ENCODE results near the gene MRPL49. TPM values are rescaled to one million over a fixed set of nuclear protein-coding genes. Genes with fewer than 3 reads are reported as not detected.
A peak's percentile ranks its signal among the peaks of the same experiment; 100 is the strongest.

MRPL49 gene
- total and polyA plus RNA-seq, 2 of the 13 experiments (the other 11 are each of a cell fraction or from before 2014, with no cell fraction given) = 39.2 to 53.3 TPM

GRCh38 chr11:65083834-65084597 lies 38.1 kb upstream of the MRPL49 start, which contains the start of the genes CDCA5 and ZFPL1 (continued):
- TF ChIP-seq YEATS4 (CRISPR knock-in tag; IDR thresholded peaks at IDR 0.05; ENCODE audit: borderline replicate concordance) (peak; percentile 80), ZNF232 (CRISPR knock-in tag; IDR thresholded peaks at IDR 0.05; ENCODE audit: borderline replicate concordance) (no peak), ASH2L (IDR thresholded peaks at IDR 0.05; ENCODE audit: insufficient read length, low read depth, low read length) (peak; percentile 86), MEIS1 (CRISPR knock-in tag; IDR thresholded peaks at IDR 0.05; ENCODE audit: borderline replicate concordance) (peak; percentile 57; the same call in 1 of the 2 replicates), PTBP1 (IDR thresholded peaks at IDR 0.05; ENCODE audit: low read depth, low read length, poor library complexity, severe bottlenecking) (no peak), SOX5 (CRISPR knock-in tag; IDR thresholded peaks at IDR 0.05; ENCODE audit: borderline replicate concordance) (peak; percentile 44; the same call in 1 of the 2 replicates), ZBTB26 (CRISPR knock-in tag; IDR thresholded peaks at IDR 0.05; ENCODE audit: borderline replicate concordance) (peak; percentile 56; the same call in 1 of the 2 replicates), ATF7-NPFF (CRISPR knock-in tag; IDR thresholded peaks at IDR 0.05; ENCODE audit: low read depth) (peak; percentile 97), RAD51 (IDR thresholded peaks at IDR 0.05; ENCODE audit: borderline replicate concordance) (no peak), ZSCAN9 (CRISPR knock-in tag; IDR thresholded peaks at IDR 0.05; ENCODE audit: borderline replicate concordance) (peak; percentile 56; the same call in 1 of the 2 replicates), MIXL1 (CRISPR knock-in tag; IDR thresholded peaks at IDR 0.05) (no peak; the same call in 1 of the 2 replicates), BRCA1 (CRISPR knock-in tag; IDR thresholded peaks at IDR 0.05) (0 out of 2 replicates have a peak, but pooled peaks have one; percentile 48), SAP130 (CRISPR knock-in tag; IDR thresholded peaks at IDR 0.05; ENCODE audit: low read depth) (peak; percentile 100), DRAP1 (CRISPR knock-in tag; IDR thresholded peaks at IDR 0.05) (peak; percentile 59; the same call in 1 of the 2 replicates), IRF2 (CRISPR knock-in tag; IDR thresholded peaks at IDR 0.05) (peak; percentile 89), ETV5 (CRISPR knock-in tag; IDR thresholded peaks at IDR 0.05; ENCODE audit: borderline replicate concordance) (peak; percentile 88; the same call in 1 of the 2 replicates), ZNF350 (CRISPR knock-in tag; IDR thresholded peaks at IDR 0.05; ENCODE audit: borderline replicate concordance, low read depth) (peak; percentile 91), ZNF562 (CRISPR knock-in tag; IDR thresholded peaks at IDR 0.05; ENCODE audit: borderline replicate concordance) (0 out of 2 replicates have a peak, but pooled peaks have one; percentile 31), HDAC1 (CRISPR knock-in tag; IDR thresholded peaks at IDR 0.05) (peak; percentile 100), HNRNPLL (IDR thresholded peaks at IDR 0.05; ENCODE audit: low read depth, low read length, poor library complexity, severe bottlenecking) (peak; percentile 66), SATB2 (CRISPR knock-in tag; IDR thresholded peaks at IDR 0.05) (no peak), SMARCC2 (IDR thresholded peaks at IDR 0.05) (no peak)
- TF ChIP-seq, protein P1, sequence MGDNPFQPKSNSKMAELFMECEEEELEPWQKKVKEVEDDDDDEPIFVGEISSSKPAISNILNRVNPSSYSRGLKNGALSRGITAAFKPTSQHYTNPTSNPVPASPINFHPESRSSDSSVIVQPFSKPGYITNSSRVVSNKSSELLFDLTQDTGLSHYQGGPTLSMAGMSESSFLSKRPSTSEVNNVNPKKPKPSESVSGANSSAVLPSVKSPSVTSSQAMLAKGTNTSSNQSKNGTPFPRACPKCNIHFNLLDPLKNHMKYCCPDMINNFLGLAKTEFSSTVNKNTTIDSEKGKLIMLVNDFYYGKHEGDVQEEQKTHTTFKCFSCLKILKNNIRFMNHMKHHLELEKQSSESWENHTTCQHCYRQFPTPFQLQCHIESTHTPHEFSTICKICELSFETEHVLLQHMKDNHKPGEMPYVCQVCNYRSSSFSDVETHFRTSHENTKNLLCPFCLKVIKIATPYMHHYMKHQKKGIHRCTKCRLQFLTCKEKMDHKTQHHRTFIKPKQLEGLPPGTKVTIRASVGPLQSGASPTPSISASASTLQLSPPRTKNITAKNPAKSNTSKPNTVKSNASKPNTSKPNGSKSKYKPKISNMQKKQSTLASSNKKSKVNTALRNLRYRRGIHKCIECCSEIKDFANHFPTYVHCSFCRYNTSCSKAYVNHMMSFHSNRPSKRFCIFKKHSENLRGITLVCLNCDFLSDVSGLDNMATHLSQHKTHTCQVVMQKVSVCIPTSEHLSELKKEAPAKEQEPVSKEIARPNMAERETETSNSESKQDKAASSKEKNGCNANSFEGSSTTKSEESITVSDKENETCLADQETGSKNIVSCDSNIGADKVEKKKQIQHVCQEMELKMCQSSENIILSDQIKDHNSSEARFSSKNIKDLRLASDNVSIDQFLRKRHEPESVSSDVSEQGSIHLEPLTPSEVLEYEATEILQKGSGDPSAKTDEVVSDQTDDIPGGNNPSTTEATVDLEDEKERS (CRISPR knock-in tag; IDR thresholded peaks at IDR 0.05) = no peak
- TF ChIP-seq, protein P2, sequence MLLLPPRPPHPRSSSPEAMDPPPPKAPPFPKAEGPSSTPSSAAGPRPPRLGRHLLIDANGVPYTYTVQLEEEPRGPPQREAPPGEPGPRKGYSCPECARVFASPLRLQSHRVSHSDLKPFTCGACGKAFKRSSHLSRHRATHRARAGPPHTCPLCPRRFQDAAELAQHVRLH (CRISPR knock-in tag; IDR thresholded peaks at IDR 0.05; ENCODE audit: borderline replicate concordance, low read depth) = peak; percentile 71; the same call in 1 of the 2 replicates
- TF ChIP-seq, protein P3, sequence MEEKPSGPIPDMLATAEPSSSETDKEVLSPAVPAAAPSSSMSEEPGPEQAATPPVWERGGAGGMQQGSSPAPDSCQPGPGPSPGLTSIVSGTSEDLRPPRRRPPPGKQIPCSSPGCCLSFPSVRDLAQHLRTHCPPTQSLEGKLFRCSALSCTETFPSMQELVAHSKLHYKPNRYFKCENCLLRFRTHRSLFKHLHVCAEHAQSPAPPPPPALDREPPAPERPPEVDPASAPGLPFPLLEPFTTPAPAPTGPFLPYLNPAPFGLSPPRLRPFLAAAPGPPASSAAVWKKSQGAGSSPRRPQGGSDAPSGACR (CRISPR knock-in tag; IDR thresholded peaks at IDR 0.05) = no peak; the same call in 1 of the 2 replicates

All from HepG2 (cell line).